Activated naive CD4-positive, alpha-beta T cell treated with anti-CD3 and anti-CD28 coated beads, Interleukin-2, amount 10 ng/mL, durations not matched to agents 7 days and 5 days (primary cell): ENCODE measurements around the gene APOB.

Experiments used
- CTCF ChIA-PET: fragments of 350-600 bp; sonication (Branson Sonifier 250); formaldehyde crosslinking; loops from one replicate; lab custom pipeline; 2021; ENCODE audit warnings: antibody characterized with exemption; lab: Charles Lee
- DNase-seq: peaks from one replicate; pipeline ENCODE4 v3.0.0-alpha.2; 2020
- H3K27ac Mint-ChIP-seq: one replicate; pipeline ENCODE4 v1.8.0; 2021; ENCODE audit warnings: mild to moderate bottlenecking, moderate library complexity, mixed read lengths
- H3K27me3 Mint-ChIP-seq: one replicate; pipeline ENCODE4 v1.8.0; 2021; ENCODE audit warnings: mild to moderate bottlenecking, mixed read lengths
- H3K36me3 Mint-ChIP-seq: one replicate; pipeline ENCODE4 v1.8.0; 2021; ENCODE audit warnings: mixed read lengths
- H3K4me1 Mint-ChIP-seq: one replicate; pipeline ENCODE4 v1.8.0; 2021; ENCODE audit warnings: mixed read lengths
- H3K4me3 Mint-ChIP-seq: one replicate; pipeline ENCODE4 v1.8.0; 2021; ENCODE audit warnings: mild to moderate bottlenecking, moderate library complexity, mixed read lengths
- H3K9me3 Mint-ChIP-seq: one replicate; pipeline ENCODE4 v1.8.0; 2021; ENCODE audit warnings: mixed read lengths

The APOB gene

DNA sequence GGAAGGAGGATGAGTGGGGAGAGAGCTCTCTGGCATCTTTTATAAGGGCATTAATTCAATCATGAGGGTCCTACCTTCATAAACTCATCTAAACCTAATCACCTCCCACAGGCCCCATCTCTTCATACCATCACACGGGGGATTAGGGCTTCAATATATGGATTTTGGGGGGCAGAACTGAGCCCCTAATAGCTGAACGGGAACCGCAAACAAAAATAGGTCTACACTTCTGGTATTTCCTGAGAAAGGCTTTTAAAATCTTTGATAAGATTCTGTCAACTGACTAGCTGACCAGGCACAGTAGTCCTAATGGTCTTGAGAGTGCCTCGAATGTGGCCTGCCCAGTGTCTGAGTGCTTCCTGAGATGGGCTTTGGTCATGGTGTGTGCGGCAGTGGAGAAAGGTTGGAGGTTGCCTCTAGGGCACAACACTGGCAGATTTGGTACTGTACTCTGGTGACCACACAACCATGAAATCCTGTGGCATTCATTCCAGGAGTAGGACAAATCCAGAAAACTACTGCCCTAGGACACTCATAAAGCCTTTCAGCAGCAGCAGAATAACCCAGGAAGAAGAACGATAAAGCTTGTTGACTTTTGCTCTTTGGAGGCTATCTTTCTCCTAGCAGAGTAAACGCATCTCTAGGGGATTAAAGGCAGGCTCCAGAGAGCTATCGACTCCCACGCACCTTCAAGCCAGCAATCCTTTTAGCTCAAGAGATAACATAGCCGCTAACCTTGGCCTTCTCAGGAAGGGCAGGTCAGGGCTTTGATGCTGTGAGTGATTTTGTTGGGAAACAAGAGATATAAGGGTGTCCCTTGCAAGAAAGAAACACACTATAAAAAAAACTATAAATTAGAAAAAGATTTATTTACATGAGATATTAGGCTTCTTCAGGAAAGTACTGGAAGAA is 12.3 kb upstream of the APOB start:
- Mint-ChIP-seq H3K9me3 (no peaks in the 10 kb centered on the region), H3K27ac (no peak overlapping the region), H3K4me1 (no peaks in the 10 kb centered on the region), H3K4me3 (no peak overlapping the region), H3K36me3 (no peaks in the 10 kb centered on the region), H3K27me3 (no peaks in the 10 kb centered on the region)
- no peak for DNase-seq
- CTCF ChIA-PET: interaction anchor here (3.2 kb wide), 1 partner anchor 13 kb away, joined by 10 read pairs; the partner anchor contains the start of gene APOB

DNA sequence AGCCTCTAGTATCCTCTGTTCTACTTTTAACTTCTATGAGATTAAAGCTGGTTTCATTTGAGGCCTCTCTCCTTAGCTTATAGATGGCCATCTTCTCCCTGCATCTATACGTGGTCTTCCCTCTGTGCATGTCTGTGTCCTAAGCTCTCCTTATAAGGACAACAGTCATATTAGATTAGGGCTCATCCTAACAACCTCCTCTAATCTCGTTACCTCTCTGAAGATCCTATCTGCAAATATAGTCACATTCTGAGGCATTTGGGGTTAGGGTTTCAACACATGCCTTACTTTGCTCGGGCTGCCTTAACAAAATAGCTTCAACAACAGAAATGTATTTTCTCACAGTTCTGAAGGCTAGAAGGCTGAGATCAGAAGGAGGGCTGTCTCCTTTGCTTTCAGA is 11.6 kb upstream of the APOB start:
- CTCF ChIA-PET: interaction anchor here (0.8 to 3.2 kb wide), 2 partner anchors 12 to 394 kb away, joined by 3 to 10 read pairs; partner anchors contain the start of gene APOB
- DNase-seq: no peak
- Mint-ChIP-seq H3K9me3 (no peaks in the 10 kb centered on the region), H3K36me3 (no peaks in the 10 kb centered on the region), H3K27ac (no peak overlapping the region), H3K4me1 (no peaks in the 10 kb centered on the region), H3K4me3 (no peak overlapping the region), H3K27me3 (no peaks in the 10 kb centered on the region)

DNA sequence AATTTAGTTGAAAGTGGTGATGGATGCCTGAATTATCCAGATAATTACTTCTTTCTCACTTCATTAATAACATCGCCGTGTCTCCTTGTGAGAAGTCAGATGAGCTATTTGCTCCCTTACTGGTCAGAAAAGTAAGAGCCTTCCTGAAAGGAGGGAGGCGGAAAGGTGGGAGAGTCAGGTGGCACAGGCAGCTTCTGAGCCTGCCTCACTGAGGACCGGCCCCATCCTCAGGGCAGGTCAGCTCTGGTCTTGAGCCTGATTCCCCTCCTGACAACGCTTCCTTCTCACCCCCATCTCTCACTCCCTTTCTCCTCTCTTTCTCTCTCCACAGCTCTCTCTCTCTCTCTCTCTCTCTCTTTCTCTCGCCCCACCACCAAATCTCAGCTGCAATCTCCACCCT is 10.1 kb upstream of the APOB start:
- CTCF ChIA-PET: interaction anchor here (3.2 kb wide), 1 partner anchor 11 kb away, joined by 10 read pairs; the partner anchor contains the start of gene APOB
- no peaks in the 10 kb centered on the region for H3K27me3 Mint-ChIP-seq
- no peak overlapping the region for H3K4me3 Mint-ChIP-seq
- H3K36me3 Mint-ChIP-seq: no peaks in the 10 kb centered on the region
- no peaks in the 10 kb centered on the region for H3K4me1 Mint-ChIP-seq
- no peak for DNase-seq
- H3K9me3 Mint-ChIP-seq: no peaks in the 10 kb centered on the region
- H3K27ac Mint-ChIP-seq: no peak overlapping the region

DNA sequence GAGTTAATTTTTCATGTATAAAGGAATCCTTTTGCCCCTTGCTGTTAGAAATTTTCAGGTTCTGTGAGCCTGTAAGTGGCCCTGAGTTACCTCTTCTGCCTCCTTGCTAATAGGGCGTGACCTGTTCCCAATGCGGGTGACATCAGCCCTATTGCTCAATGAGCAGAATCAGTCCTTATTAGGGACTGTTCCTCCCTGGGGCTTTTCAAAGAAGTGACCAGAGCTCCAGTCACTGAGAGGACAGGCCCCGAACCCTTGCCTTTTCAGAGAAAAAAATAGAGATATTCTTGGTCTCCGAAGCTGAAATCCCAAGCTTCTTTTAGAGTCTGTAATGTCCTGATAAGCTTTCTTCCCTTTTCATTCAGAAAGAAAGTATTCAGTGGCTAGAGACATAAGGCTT is 8.2 kb upstream of the APOB start:
- CTCF ChIA-PET: no interaction called here
- DNase-seq: no peak
- Mint-ChIP-seq H3K27ac (no peak overlapping the region), H3K4me3 (no peak overlapping the region), H3K9me3 (no peaks in the 10 kb centered on the region), H3K27me3 (no peaks in the 10 kb centered on the region), H3K4me1 (no peaks in the 10 kb centered on the region), H3K36me3 (no peaks in the 10 kb centered on the region)

DNA sequence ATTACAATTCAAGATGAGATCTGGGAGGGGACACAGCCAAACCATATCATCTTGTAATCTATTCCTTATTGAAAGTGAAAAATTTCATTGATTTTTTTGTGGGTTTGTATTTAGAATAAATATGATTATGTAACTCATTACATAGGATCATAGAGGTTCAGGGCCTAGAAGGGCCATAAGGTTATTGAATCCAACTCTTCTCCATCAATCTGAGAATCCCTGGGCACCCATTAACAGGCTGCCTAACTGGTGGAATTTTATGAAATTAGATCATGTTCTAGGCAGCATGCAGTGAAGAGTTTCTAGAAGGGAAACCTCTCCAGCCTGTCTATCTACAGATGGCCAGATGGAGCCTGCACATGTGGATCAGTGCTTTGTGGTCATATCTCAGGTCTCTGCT is 6.3 kb upstream of the APOB start:
- Mint-ChIP-seq H3K4me3 (no peak overlapping the region), H3K36me3 (no peaks in the 10 kb centered on the region), H3K4me1 (no peaks in the 10 kb centered on the region), H3K27me3 (peaks cover 2% of the 10 kb centered on the region), H3K27ac (no peak overlapping the region), H3K9me3 (no peaks in the 10 kb centered on the region)
- CTCF ChIA-PET: no interaction called here
- DNase-seq: no peak

DNA sequence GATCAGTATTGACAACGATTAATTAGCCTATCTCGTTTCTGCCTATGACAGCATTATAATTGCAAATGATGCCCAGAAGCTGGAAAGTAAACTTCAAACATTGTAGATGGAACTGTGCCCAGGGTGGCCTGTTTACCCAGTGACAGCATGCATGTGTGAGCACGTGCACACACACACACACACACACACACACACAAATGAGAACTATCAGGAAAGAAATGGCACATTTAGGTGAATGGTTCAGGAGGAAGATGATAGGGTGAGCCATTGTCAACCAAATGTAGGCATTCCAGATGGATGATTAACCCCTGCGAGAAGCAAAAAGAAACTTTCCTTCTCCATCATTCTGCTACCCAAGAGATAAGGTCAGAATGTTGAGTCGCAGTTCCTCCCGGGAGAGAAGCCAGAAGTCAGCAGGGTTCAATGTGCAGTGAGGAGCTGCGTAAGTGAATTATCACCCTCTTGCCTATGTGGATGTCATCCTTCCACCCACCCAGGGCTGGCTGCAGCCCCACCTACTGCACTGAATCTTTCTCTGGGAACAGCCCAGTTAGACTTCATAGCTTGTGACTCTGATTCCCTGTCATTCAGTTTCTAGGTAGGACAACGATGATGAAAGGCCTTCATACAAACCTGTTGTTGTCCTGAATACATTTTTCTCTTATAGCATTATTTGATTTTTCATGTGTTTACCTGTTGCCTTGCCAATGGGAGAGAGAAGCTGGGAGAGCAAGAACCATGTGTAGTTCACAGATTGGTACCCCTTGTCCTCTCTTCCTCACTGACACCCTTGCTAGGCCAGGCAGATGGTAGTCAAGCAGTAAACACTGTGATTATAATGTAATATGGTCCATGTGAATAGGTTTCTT is 3.5 kb upstream of the APOB start:
- Mint-ChIP-seq H3K4me1 (no peaks in the 10 kb centered on the region), H3K9me3 (no peaks in the 10 kb centered on the region), H3K4me3 (no peak overlapping the region), H3K27ac (no peak overlapping the region), H3K36me3 (no peaks in the 10 kb centered on the region), H3K27me3 (peaks cover 24% of the 10 kb centered on the region)
- DNase-seq: no peak
- CTCF ChIA-PET: interaction anchor here (1.2 kb wide), 2 partner anchors 13 to 70 kb away, joined by 3 read pairs; no protein-coding TSS in a partner anchor

DNA sequence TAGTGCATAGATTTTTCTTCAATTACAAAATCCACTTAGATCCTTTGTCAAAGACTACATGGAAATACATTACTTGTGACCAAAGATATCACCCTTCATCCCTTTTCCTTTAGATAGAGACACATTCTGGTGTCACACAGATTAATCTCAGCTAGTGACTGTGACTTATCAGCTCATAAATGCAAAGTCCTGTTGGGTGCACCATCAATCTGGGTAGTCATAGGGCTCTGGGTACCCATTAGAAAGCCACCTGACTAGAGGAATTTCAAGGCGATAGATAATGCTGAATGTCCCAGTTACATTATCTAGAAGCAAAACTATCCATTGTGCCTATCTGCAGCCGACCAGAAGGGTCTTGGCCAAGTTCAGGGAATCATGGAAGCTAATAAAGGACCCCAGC is 2.6 kb upstream of the APOB start:
- Mint-ChIP-seq H3K4me3 (no peak overlapping the region), H3K4me1 (no peaks in the 10 kb centered on the region), H3K36me3 (no peaks in the 10 kb centered on the region), H3K9me3 (no peaks in the 10 kb centered on the region), H3K27me3 (peaks cover 24% of the 10 kb centered on the region), H3K27ac (no peak overlapping the region)
- no peak for DNase-seq
- CTCF ChIA-PET: interaction anchor here (0.8 to 1.2 kb wide), 2 partner anchors 71 to 271 kb away, joined by 3 read pairs; no protein-coding TSS in a partner anchor

DNA sequence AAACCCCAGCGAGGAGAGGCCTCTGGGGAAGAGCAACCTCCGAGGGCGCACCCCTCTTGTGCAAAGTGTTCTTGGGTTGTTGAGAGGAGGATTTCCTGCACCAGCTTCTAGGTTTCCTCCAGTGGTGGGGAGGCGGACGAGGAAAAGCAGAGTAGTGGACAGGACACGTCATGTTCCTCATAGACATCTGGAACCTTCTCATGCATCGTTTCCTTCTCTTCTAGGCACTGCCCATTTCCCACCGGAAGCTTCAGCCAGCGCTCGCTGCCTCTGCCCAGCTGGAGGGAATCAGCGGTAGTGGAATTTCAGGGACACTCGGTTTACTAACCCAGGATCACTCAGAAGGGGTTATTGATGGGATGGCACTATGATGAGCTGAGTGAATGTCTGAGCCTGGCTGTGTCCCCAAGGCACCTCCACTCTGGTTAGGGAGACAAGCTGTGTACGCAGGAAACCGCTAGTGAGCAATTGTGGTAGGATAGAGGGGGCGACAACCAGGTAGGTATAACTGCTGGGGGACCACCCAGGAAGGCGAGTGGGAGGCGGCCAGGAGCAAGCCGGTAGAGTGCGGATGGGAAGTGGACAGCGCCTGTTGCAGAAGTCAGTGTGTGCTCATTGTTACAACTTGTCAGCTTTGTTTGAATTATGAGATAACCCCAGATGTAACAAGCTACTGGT is 960 bp upstream of the APOB start:
- DNase-seq: no peak
- Mint-ChIP-seq H3K27me3 (peaks cover 24% of the 10 kb centered on the region), H3K4me3 (no peak overlapping the region), H3K36me3 (no peaks in the 10 kb centered on the region), H3K4me1 (no peaks in the 10 kb centered on the region), H3K27ac (no peak overlapping the region), H3K9me3 (no peaks in the 10 kb centered on the region)
- CTCF ChIA-PET: interaction anchor here (0.5 to 4.3 kb wide), 4 partner anchors 19 to 272 kb away, joined by 3 to 28 read pairs (median 13); no protein-coding TSS in a partner anchor

DNA sequence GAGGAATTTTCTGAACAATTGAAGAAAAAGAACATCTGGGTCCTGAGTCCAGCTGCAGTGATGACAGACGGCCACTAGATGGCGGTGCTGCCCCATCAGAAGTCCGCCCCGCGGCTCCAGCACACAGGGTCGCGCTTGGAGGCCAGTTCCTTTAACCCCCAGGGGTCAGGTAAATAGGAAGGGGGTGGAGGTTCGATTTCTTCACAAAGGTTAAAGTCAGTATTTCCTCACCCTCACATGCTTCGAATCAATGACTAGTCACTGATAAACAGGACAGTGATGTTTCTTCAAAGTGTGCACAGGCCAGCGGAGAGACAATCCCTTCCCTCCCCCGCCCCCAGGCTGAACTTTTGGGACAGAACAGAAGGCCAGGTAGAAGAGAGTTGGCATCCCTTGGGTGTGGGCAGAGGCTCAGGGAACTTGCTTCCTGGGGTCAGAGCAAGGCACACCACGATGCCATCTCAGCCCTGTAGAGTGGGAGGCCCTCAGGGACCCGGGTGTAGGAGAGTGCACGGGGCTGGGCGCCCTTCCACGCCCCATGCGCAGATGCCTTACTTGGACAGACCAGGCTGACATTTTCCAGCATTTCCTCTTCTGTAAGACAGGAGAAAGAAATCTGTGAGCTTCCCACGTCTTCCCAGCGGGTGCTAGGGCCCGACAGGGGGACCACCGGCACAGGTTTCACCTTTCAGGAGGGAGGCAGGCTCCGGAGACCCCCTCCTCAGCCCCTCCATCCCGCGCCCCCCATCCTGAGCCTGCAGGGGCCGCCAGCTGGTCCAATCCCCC is 722 bp downstream of the APOB start:
- Mint-ChIP-seq H3K4me1 (no peaks in the 10 kb centered on the region), H3K4me3 (no peak overlapping the region), H3K9me3 (no peaks in the 10 kb centered on the region), H3K36me3 (no peaks in the 10 kb centered on the region), H3K27me3 (peaks cover 24% of the 10 kb centered on the region), H3K27ac (no peak overlapping the region)
- peak; percentile 65 for DNase-seq
- CTCF ChIA-PET: interaction anchor here (0.7 to 4.3 kb wide), 5 partner anchors 10 to 274 kb away, joined by 3 to 28 read pairs (median 10); no protein-coding TSS in a partner anchor

DNA sequence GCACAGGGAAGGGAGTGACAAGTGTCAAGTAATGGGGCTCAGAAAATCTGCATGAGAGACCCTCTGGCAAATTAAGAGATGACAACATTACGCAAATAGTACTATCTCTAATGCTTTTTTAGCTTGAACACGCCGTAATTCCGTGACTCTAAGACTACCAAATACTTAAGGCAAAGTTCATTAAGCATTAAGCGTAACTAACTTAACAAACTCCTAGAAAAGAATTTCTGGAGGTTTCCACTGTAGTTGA is 1.2 kb downstream of the APOB start:
- H3K27me3 Mint-ChIP-seq: peaks cover 24% of the 10 kb centered on the region
- no peak overlapping the region for H3K27ac Mint-ChIP-seq
- no peaks in the 10 kb centered on the region for H3K36me3 Mint-ChIP-seq
- no peak for DNase-seq
- no peaks in the 10 kb centered on the region for H3K4me1 Mint-ChIP-seq
- H3K9me3 Mint-ChIP-seq: no peaks in the 10 kb centered on the region
- CTCF ChIA-PET: interaction anchor here (0.7 to 4.3 kb wide), 5 partner anchors 10 to 274 kb away, joined by 3 to 28 read pairs (median 10); no protein-coding TSS in a partner anchor
- H3K4me3 Mint-ChIP-seq: no peak overlapping the region

DNA sequence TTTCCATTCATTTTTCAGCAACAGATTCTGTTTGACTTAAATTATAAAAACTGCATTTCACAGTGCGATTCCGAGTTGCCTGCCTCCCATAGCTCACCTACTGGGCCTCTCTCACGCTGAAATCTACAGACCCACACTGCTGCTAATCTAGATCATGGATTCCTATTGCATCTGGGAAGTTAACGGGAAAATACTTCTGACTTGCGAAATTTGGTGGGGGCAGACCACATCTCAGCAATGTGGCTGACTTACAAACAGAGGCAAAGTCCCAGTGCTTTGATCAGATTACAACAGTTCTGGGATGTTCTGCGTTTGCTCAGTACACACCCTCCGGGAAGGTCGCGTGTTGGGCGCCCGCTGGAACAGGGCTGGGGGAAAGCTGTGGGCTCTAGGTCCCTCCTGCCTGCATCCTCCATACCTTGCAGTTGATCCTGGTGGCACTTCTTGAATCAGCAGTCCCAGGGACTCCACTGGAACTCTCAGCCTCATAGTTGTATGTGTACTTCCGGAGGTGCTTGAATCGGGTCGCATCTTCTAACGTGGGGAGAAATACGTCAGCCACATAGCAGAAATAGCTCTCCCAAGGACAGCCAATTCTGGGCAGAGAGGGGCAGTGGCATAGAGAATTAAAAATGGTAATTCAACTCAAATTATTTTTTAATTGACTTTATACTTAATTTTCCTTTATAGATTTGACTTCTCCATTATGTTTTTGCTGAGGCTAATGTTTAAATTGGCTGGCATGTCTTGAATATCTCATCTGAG is 1.7 kb downstream of the APOB start:
- H3K27me3 Mint-ChIP-seq: peaks cover 24% of the 10 kb centered on the region
- no peaks in the 10 kb centered on the region for H3K36me3 Mint-ChIP-seq
- H3K9me3 Mint-ChIP-seq: no peaks in the 10 kb centered on the region
- H3K4me3 Mint-ChIP-seq: no peak overlapping the region
- H3K27ac Mint-ChIP-seq: no peak overlapping the region
- CTCF ChIA-PET: interaction anchor here (0.7 to 4.3 kb wide), 5 partner anchors 9 to 275 kb away, joined by 3 to 28 read pairs (median 10); no protein-coding TSS in a partner anchor
- H3K4me1 Mint-ChIP-seq: no peaks in the 10 kb centered on the region
- no peak for DNase-seq

DNA sequence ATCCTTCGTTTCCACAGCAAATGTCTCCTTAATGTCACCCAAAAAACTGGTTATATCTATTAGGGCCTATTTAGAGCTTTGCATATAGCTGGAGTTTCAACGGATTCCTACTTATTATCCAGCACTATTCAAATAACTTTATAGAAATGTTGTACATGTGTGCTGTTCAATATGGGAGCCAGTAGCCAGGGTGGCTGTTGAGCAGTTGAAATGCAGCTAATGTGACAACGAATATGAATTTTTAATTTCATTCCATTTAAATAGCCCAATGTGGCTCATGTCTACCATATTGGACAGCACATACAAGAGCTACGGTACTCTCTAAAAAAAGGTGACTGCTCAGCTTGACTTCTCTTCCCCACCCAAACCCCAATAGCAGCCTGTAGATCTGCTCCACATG is 2.4 kb downstream of the APOB start:
- DNase-seq: no peak
- H3K27me3 Mint-ChIP-seq: peaks cover 24% of the 10 kb centered on the region
- no peaks in the 10 kb centered on the region for H3K36me3 Mint-ChIP-seq
- H3K4me1 Mint-ChIP-seq: no peaks in the 10 kb centered on the region
- no peak overlapping the region for H3K27ac Mint-ChIP-seq
- CTCF ChIA-PET: interaction anchor here (0.8 to 4.3 kb wide), 3 partner anchors 9 to 77 kb away, joined by 3 to 28 read pairs (median 7); no protein-coding TSS in a partner anchor
- H3K4me3 Mint-ChIP-seq: no peak overlapping the region
- no peaks in the 10 kb centered on the region for H3K9me3 Mint-ChIP-seq
